Smooth muscle cell of the brain vasculature (primary cell): ENCODE results near the gene PLCB1.
A peak's percentile ranks its signal among the peaks of the same experiment; 100 is the strongest.

Experiments
- DNase-seq: peaks from one replicate; pipeline ENCODE4 v3.0.0-alpha.2; 2012; ENCODE audit warnings: low read depth, low spot score

The PLCB1 gene

DNA sequence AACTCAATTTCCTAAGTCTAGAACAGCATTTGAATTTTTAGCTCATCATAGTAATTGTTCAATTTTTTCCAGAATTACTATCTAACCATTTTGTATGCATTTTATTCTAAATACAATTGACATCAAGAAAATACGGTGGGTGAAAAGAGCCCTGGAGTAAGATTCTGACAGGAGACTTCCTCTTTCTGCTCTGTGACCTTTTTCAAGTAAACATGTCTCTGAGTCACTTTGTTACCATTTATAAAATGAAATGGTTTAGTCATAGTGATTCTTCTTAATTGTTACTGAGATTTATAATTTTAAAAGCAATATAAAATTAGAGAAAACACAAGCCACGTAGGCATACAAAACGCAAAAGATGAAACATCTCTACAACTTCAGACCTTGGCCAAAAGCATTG, 80.2 kb downstream of the PLCB1 start:
- no peak for DNase-seq

DNA sequence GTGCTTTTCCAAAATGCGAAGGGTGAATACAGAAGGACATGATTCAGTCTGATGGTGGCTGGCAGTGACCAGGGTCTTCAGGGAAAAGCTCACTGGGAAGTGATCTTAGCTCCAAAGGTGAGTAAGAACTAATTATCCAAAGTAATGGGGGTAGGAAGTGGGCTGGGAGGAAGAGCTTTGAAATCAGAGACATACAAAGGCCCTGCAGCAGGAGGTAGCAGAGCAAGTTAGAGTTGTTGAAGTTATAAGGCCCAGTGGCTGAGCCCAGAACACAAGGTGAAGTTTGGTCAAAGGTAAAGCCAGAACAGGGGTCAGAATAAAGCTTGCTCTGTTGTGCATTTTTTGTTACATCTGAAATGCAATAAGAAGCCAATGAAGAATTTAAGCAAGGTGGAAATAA, 81.2 kb downstream of the PLCB1 start:
- DNase-seq = no peak

DNA sequence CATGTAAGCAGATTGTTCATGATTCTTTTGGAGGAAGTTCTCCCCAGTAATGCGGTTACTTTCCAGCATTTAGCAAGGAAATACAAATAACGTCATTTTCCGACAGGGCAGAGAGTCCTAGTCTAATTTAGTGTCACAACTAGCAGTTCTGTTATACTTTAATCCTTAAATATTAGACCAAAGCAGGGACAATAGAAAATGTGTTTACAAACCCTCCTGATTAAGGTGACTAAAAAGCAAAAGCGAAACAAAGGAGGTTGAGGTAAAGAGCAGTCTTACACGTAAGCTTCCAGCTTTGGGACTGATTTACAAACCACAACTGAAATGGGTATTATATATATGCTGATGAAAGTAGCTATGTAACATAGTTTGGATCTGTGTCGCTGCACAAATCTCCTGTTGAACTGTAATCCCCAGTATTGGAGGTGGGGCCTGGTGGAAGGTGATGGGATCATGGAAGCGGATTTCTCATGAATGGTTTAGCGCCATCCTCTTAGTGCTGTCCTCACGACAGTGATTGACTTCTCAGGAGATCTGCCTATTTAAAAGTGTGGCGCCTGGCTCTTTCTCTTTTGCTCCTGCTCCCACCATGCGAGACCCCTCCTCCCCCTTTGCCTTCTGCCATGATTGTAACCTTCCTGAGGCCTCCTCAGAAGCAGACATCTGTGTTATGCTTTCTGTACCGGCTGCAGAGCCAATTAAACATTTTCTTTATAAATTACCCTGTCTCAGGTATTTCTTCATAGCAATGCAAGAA, 81.9 kb downstream of the PLCB1 start:
- no peak for DNase-seq

DNA sequence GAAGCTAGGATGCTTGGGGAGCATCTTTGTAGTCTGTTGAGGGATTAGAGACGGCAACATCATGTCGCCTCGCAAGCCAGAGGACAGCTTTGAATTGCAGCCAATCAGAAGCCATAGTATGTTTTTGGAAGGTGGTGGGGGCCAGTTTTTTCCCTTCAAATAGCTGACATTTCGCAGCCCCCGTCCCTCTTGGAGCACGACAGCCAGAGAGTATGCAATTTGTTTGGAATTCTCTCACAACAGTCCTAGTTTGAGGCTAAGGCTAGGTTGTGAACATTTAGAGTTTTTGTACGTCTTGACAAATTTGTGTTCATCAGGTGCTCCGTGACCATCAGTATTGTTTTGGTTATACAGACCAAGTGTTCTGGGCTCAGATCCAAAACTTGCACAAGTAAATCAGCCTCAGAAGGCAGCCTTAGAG, 83.3 kb downstream of the PLCB1 start:
- peak; percentile 51 for DNase-seq

DNA sequence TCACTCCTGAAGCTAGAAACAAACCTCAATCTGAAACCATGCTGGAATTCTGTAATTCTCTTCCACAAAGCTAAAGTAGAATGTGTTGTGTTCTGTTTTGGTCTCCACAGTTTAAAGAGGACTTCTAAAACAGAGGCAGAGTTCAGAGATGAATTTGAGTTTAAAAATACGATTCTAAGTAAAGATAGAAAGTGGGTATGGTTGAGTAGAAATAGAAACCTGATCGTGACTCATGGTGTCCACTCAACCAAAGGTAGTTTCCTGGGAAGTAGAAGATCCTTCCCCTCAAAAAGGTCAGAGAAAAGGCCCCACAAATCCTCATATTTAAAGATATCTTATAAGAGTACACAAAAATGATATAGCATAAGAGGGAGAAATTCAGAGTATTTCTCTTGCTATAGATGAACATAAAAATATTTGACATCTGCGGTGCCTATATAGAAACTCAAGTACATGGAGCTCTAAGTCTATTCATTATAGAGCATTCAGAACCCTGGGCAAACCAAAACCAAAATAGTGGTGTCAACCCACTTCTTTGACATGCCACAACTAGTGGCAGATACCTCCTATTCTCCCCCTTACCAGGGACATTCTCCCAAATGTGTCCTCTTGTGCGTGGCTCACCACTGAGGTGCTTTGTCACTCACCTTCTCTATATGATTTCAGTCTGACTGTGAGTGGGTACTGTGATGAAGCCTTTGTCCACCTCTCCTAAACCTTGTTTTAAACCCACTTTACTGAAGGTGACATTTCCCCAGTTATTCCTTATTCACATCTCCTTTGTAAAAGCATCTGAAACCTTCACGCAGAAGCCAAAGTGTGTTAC, 84.5 kb downstream of the PLCB1 start:
- no peak for DNase-seq

DNA sequence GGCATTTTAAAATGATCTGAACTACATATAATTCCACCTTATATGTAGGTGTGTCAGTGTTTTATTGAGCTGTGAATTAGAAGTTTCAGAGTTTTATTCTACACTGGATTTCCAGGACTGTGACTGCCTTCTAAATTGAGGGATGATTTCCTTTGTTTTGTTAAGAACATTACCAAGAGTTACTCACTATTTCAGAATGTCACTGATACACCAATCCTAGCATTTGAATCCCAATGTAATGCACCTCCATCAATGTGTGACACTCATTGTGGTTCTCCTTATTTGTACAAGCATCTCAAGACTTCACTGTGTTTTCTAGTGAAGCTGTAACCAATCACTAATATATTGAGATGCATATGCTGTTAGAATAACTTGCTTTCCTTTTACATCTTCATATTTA, 86.8 kb downstream of the PLCB1 start:
- no peak for DNase-seq

DNA sequence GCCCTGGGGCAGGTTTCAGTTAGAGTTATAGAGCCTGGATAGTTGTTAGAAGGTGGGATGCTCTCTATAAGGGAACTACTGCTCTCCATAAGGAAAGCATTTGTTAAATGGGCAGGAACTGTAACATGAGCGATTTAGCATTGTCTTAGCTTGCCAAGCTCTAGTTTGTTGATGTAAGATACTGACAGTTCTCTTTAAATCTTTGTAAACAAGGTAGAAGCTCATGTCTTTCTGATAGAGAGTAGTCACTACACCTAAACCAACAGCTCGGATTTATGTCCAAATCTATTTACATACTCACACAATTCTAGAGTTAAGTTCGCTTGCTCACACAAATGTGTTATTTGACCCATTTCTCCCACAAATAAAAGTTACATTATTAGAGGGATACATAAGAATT, 87.3 kb downstream of the PLCB1 start:
- DNase-seq = no peak

DNA sequence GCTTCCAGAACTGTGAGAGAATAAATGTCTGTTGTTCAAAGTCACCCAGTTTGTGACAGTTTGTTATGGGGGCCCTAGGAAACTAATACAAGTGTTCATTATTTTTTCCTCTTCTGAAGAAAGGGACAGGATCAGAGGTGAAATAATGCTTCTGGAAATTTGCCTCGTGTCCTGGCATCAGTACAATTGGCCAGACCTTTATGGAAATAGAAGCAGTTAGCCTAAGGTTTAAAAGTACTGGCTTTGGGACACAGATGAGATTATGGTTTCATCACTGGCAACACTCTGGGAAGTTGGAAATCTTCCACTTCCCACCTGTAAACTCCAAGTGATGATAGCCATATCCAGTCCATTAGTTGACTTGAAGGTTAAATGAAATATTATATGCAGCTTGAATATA, 88.7 kb downstream of the PLCB1 start:
- no peak for DNase-seq

DNA sequence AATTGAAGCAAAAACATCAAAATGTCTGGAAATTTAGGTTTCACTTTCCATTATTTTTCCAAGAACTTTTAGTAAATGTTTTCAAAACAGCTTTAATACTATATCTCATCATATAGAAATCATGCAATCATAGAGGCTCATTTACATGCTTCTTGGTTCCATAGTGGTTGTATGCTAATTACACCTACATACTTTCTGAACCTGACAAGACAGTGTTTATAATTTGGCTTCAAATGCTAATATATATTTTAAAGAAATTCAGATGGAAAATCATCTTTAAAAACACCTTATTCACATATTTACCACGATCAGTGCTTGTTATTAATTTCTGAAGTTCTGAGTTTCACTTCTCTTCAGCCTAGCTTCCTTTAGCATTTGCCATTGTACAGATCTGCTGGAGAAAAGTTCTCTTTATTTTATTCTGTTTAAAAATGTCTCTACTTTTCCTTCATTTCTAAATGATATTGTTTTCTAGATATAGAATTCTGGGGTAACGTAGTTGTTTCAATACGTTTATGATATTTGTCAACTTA, 89.9 kb downstream of the PLCB1 start:
- no peak for DNase-seq

DNA sequence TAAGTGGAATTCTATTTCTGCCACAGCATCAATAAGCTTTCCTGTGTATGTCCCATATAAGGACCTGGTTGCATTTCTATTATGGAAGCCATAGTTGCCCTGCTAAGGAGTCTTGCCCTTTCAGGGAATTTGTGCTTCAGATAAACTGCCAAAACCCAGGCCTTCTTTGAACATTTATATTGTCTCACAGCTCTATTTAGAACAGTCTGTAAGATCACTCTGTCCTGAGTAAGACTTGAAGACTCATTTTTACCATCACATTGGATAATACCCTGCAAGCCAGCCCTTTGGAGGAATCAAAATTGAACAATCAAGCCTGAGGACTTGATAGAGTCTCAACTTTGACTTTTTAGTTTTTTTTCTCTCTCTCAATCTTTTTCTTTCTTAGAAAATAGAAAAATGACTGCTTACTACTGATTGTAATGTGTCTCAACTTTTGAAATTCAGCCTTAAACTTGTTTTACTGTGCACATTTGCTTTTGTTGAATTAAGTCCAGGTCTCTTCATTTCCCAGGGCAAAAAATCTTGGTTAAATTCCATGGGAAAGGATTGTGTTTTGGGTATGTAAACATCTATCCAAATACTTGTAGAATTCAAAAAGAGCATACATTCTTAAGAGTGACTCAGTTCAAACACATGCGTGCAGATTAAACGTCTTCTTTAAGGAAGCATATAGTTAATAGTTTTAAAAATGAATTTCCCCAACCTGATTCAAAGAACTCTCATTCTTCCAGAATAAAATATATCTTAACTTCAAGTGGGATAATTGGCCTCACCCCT, 91.2 kb downstream of the PLCB1 start:
- peak; percentile 70 for DNase-seq

DNA sequence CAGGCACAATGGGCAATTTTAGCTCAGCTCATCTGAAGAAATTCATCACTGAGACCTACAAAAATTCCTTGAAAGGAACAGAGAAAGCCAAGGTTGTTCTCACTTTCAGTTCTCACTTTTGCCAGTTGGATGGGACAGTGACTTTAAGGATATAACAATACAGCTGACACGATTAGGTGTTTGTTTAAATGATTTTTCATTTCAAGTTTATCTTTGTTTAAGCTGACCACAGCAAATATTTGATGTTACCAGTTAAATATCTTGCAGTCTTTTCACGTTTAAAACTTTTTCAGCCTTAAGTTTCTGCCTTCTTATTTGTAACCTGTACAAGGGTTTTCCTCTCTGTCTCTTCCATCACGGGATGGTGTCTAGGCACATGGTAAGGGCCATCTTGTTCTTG, 93.6 kb downstream of the PLCB1 start:
- DNase-seq = no peak

DNA sequence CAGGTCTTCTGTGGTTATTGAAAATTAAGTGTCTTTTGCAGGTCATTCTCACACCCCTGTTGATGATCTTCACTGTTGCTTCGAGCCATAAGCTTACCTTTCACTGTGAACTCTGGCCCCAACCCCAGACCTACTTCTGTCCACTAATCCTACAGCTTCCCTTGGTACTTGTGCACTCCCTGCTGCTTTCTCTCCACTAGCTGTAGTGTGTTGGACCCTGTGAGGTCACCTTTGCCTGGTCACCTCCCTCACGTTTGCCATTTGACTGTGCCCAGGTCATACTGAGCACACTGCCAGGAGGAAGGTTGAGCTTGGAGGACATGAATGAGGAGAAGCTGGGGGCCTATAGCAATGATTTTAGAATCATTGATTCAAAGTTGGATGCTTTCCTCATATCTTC, 94.0 kb downstream of the PLCB1 start:
- DNase-seq = no peak

DNA sequence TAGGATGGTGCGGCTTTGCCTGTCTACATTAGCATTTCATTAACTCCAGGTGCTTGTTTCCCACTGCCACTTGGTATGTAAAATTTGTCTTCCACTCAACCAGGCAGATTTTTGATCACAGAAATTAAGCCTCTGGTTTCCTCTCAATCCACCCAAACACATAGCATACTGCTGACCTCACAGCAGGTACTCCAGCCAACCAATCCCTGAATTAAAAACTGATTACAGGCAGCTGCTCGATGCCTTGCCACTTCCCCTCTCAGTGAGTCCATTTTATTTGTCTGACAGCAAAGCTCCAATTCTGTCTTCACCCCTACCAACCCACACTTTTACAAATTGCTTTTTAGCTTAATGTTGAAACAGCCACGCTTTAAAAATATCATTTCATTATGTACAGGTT, 95.2 kb downstream of the PLCB1 start:
- no peak for DNase-seq

DNA sequence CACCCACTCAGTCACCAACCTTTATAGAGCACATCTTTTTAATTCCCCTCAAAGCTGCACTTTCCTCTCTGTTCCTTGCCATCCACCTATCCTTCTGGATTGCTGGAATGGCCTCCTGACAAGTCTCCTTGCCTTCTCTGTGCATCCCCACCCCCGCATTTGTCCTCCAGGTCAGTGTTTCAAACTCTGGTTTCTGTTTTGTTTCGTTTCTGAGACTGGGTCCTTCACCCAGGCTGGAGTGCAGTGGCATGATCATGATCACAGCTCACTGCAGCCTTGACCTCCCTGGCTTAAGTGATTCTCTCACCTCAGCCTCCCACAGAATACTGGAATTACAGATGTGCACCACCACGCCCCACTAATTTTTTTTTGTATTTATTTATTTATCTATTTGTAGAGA, 96.2 kb downstream of the PLCB1 start:
- DNase-seq = no peak

DNA sequence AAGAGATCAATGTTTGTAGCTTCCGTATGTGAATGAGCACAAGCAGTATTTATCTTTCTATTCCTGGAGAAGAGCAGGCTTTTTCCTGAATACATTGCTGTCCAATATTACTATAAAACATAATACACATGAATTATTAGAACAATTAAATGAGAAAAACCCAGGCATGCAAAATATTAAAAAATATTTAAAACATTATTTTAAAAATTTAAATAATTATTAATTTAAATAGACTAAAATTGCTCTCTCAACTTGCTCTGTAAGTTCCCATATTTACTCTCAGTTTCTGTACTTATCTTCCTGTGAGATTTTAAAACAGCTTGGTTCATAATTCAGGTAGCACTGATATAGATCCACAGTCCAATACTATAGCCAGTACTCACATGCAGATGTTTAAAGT, 97.0 kb downstream of the PLCB1 start:
- DNase-seq = no peak

DNA sequence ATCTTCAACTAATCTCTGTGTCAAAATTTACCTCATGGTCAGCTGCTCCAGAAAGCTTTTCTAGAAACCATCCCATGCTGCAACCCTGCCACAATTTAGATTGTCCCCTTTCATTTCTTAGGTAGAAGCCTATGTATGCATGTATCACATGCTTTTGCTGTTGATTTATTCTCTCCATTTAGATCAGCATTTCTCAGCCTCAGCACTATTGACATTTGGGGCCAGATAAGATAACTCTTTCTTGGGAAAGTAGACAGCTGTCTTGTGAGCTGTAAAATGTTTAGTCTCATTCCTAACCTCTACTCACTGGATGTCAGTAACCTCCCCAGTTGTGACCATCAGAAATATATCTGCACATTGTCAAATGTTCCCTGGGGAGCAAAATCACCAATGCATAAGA, 99.0 kb downstream of the PLCB1 start:
- DNase-seq = no peak

DNA sequence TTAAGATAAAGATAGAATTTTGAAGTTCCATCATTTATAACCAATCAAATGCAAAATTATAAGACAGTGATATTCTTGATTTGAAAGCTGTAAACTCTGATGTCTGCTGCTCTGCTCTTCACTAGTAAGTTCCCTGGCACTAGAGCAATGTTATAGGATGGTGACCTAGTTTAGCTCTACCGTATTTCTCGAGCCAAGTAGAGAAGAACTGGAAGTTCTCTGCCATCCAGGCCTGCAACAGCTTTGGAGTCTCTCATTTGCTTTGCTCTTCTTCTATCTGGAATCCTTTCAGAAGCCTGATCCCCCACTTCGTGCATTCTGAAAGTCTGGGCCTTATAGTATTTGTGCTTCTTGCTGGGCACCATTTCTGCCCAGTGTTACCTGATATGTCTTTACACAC, 100.3 kb downstream of the PLCB1 start:
- DNase-seq = no peak

DNA sequence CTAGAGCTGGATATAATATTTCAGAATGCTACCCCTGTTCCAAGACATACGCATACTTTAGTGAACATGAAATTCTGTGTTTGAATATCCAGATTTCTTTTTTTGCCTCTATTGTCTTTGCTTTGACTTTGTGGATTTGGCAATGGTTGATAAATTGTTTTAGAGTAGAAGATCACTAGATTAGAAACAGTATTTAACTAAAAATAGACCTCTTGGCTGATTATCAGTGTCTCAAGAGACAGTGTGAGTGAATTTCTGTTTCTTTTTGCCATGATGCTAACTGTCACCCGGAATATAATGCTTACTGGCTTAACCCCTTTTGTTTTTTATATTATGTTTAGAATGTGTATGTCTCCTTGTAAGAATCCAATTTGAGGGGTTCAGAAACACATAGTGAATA, 102.5 kb downstream of the PLCB1 start:
- no peak for DNase-seq

DNA sequence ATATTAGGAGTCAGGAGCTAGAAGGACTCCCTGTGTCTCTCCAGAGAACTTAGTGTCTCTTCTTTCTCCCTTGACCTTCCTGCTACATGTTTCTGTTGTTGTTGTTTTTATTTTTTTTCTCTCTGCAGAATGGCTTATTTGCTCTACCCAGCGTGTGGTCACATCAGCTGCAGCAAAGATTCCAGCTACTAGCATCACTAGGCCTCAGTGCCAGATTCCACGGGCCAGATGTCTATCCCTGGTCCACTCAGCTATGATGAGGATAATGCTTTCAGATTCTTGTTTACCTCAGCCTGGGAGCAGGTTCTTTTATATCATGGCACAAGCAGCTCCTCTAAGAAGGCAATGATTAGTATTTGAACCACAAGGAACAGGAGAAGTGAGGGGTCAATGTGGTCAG, 110.0 kb downstream of the PLCB1 start:
- no peak for DNase-seq

DNA sequence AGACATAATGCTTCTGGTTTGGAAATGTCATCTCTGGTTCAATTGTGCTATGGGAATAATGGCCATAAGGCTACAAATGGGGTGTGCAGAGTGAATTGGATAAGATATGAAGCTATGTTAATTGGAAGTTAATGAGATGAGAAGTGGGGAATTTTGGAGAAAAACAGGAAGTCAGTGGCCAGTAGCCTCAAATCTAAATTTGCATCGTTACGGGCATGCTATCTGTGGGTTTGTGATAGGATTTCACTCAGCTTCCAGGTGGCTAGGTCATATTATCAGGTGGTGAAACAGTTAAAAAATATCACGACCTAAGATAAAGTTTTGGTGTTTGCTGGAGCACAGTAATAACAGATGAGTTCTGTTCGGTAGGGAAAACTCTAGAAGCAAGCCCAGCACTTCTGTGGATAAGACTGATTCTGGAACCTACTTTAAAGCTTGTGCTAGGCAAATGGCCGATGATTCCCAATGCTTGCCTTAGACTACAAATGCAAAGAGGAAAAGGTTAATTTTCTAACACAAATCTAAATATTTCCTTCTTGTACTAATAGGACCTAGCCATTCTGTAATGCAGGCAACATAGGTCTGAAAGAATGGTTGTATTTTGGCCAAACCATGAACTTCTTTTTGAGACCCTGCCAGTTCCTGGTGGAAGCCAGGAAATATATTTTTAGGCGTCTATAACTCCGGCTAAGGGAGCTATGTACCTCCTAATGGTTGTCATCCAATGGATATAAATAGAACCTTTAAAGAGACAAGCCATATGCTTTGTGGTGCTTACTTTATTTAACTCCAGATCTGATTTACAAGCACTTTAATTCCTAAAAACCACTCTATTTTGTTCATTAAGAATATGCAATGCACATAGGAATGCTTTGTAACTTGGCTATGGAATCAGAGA, 111.0 kb downstream of the PLCB1 start:
- DNase-seq = no peak

DNA sequence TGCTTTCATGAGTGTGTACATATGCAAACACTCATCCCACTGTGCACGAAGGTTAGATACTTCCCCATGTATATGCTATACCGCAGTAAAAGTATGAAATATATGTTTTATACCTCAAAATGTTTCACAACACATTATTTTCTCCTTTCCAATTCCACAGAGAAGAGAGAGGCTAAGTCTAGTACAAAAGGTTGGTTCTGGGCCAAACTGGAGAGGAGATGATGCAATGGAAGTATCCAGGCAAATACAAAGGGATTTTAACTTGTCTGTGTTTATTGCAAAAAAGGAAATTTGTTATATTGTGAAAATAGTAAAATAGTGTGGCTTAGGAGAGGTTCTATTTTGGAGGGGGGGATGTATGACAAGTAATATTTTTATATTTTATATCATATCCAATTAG, 112.6 kb downstream of the PLCB1 start:
- no peak for DNase-seq
